ENCODE results near the gene TOX3.

Gene TOX3

DNA sequence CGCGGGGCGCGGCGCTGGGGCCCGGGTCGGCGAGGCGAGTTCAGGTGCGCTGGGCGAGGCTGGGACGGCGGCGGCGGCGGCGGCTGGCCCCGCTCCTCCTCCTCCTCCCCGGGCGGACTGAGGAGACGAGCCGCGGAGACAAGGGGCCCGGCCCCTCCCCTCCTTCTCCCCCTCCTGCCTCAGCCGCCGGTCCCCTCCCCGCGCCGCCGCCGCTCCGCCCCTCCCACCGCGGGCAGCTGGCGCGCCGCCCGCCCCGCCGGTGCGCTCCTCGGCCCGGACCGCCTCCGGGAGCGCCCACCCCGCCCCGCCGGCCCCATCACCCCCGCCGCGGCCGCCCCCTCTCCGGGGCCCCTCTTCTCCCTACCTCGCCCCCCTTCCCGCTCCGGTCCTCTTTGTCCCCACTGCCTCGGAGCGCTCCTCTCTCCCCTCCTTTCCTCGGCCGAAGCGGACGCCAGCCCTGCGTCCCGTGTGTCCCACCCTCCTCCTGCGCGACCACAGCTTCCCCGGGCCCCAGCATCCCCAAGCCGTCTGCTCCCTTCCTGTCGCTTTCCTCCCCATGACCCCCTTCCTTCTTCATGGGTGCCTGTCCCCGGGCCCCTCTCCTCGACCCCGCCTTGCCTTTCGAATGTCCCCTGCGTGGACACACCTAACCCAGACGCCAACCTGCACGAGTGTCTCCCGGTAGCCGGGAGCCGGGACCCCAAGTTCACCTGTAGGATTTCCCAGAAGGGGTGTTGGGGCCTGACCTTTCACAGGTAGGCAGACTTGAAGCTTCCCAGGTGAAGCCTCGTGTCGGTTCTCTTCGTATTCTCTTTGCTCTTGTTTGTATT, at the start of gene TOX3:
Gene TOX3, minus strand, starts transcription at position 140 of the 830 bp plus-strand sequence. CDS start 420 bp downstream, outside the sequence.
- DNase-seq: no peak

DNA sequence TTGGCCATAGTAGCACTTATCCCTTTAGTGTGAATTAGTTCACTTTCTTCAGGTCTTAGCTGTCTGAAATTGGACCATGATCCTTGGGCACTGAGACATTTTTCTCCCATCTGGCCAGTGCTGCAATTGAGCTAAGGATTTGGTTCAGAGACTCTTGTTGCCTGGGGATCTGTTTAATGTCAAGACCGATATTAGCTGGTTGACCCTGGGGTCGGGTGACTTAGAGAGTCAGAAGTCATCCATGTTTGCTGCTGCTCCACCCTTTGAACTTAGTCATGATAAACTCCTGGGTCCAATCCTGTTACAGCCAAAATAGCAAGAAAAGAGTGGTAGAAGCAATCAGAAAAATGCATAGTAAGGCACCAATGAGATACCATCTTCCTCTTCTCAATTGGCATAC, 45.8 kb upstream of the TOX3 start:
- no peak for DNase-seq

DNA sequence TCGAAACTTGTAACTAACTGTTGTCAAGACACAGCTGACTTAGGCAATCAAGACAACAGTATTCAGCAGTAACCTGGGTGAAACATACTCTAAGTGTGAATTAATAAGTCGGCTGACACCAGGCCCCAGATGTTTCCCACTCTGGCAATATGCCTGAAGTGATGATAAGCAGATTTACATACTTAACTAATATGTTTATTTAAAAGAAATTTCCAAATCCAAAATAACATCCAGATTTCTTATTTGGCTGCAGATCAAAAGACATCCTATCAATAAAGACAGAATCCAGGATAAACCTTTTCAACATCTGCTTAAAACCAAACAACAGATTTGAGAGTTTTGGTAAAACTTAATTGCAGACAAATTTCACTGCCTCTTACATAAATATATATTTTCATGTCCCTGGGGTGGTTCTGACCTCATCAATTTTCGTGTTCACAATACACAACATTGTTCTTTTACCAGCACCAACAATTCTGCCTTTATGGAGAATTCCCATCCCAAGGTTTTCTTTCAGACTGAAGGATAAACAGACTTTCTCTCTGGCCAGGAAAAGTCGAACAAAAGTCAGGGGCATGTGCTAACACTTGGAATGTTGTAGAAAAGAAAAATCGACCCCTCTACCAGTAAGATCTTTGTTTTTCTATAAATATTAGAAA, 45.1 kb upstream of the TOX3 start:
- no peak for DNase-seq

DNA sequence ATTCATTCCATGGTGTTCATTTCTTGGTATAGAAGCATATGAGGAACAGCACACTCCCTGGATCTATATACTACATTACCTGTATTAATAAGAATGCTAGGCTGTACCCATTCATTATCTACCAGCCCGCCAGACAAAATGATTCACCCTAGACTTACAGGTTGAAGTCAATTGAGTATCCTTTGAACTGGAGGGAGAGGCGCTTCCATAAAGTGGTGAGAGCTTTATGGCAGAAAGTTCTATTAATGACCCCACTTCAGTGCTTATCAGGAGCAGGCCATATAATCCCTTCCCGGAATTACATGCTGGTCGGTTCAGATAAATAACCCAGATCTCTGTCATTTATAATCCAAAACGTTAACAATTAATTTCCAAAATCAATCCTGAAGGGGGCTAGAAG, 44.5 kb upstream of the TOX3 start:
- DNase-seq: no peak

DNA sequence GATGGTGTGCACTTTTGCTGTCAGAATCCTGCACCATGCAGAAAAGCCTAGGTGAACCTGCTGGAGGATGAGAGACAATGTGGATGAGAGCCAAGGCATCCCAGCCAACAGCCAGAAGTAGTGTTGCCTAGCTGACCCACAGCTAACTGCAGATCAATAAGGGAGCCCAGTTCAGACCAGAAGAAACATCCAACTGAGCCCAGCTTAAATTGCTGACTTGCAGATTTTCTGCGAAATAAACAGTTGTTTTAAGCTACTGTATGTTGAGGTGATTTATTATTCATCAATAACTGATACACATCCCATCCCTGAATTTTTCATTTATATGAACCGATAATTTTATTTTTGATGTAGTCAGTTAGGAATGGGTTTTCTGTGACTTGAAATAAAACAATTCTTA, 39.2 kb upstream of the TOX3 start:
- DNase-seq: no peak

DNA sequence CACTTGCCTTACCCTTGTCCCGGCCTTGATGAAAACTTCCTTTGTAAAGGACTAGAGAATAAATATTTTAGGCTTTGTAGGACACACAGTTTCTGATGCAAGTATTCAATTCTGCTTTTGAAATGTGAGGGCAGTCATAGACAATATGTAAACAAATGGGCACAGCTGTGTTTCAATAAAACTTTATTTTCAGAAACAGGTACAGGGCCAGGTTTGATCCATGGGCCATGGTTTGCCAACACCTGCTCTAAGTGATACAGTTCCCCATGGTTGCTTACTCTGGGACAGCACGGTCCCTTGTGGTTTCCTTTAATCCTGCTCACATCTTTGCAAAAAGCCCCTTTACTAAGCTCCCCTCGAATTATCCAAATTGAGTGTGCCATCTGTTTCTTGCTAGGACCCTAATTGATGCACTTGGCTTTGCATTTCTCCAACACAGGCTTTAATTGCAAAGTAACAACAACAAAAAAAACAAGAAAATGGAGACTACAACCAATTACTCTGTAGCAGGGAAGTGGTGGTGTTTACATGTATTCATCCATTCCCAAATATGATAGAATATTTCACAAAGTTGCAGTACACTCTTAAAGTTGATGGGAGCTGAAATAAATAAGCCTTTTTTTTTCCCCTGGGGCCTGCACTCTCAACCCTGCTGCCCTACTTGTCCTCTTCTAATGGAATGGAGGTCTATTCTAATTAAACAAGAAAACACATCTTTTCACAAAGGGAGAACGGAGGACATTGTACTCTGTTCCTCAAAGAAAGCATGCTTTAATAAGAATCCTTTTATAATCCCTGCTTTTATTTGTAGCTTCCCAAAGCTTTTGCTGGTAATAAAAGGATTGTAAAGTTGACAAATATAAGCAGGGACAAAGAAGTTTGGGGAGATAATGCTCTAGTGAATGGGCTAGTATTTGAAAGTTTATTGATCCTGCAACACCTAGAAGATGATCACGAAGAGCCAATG, 37.7 kb upstream of the TOX3 start:
- no peak for DNase-seq

DNA sequence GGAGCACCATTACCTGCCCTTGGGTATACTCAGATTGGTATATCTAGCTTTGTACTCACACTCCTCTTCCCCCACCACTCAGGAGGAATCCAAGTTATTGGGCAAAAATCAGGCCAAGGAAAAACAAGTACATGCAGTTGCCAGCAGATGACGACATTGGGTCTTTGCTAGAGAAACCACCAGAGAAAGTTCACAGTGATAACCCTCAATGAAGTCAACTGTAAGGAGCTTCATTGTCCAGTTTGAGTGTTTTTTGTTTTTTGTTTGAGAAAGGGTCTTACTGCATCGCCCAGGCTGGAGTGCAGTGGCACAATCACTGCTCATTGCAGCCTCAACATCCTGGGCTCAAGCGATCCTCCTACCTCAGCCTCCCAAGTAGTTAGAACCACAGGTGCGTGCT, 34.6 kb upstream of the TOX3 start:
- DNase-seq: no peak

DNA sequence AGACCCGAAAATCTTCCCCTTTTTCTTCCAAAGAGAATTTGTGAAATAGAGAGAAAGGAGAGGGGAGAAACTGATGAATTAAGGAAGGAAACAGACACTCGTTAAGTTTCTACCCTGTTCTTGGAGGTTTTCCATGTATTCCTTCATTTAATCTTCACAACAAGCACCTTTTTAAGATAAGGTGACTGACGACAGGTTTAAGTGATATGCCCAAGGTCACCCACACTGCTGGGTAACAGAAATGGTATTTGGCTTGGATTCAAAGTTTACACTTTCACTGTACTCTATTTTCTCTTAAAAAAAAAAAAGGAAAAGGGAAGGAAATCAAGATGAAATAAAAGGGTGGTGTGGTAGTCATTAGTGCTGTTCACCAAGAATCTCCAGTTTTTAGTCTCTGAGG, 33.5 kb upstream of the TOX3 start:
- DNase-seq: no peak

DNA sequence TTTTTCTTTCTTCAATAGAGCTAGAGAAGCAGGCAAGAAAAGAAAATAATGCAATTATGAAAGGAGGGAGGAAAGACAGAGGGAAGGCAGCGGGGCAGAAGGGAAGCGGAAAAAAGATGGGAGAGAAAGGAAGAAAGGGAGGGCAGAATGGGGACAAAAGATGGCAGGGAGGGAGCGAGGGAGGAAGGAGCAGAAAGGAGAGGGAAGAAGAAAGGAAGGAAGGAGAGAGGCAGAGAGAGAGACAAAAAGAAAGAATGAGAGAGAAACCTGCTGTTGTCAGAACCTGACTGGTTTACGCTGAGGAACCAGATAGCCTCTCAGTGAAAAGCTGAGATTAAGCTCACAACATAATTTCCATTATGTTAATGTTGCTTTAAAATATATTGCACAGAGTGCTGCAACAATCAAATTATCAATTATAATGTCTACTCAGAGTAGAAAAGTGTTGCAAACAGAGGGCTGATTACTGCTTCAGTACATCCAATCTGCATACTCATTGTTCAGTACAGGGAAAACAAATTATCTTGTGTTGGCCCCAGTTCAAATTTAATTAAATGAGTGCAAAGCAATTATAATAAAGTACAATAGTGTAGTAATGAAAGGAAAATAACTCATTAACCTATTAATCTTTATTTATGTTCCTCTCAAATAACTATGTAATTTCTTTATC, 32.0 kb upstream of the TOX3 start:
- DNase-seq: no peak

DNA sequence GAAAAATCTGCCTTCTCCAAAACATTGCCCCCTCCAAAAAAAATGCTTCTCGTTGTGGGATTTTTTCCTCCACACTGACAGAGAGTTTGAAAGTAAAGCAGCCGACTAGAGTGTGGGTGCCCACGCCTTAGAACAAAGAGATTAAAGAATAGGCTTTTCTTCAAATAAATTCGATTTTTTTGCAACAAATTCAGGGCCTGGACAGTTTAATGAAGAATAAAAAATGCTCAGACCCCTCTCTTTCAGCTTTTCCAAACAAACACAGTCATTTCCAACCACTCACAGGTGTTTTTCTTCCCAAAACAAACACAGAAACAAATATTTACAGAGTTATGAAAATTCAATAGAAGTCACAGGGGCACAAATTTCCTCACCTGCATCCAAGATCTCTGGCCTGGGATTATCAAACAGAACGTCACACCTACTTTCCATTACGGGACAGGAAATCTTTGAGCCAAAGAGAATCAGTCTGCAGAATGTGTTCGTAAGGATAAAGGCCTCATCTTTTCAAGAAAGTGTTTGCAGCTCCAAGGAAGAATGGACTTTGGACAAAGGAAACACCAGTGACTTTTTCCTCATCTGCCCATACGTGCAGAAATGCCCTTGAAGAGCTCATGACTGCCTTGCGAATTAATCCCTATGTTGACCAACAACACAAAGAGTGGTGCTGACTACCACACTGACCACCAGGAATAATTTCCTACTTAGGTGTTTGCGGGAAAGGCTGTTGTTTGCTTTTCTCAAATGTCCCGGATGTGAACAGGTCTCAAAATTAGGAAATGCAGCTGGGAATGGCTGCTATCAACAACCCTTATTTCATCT, 31.3 kb upstream of the TOX3 start:
- DNase-seq: no peak

DNA sequence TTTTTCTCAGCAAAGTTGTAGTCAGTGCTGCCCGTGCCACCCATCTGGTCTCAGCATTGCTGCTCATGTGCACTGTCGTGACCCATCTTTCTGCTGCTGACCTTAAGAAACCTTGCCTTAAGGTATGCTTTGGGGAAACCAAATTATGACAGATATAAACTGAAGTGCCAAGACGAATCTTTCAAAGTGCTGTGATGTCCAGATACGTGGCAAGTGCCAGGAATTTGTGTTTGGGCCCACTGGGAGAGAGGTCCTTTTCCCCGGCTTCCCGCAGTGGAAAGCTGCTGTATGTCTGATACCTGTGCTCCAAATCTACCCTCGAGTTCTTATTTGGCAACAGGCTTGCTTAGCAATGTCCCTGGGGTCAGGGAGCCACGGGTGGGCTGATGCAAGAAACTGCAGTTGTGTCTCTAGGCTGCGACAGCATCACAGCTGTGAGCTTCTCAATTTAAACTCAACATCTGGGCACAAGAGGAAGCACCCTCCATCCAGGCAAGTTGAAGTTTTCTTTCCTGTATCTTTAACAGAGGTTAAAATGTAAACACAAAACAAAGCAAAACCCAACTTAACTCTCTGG, 30.3 kb upstream of the TOX3 start:
- DNase-seq: no peak

DNA sequence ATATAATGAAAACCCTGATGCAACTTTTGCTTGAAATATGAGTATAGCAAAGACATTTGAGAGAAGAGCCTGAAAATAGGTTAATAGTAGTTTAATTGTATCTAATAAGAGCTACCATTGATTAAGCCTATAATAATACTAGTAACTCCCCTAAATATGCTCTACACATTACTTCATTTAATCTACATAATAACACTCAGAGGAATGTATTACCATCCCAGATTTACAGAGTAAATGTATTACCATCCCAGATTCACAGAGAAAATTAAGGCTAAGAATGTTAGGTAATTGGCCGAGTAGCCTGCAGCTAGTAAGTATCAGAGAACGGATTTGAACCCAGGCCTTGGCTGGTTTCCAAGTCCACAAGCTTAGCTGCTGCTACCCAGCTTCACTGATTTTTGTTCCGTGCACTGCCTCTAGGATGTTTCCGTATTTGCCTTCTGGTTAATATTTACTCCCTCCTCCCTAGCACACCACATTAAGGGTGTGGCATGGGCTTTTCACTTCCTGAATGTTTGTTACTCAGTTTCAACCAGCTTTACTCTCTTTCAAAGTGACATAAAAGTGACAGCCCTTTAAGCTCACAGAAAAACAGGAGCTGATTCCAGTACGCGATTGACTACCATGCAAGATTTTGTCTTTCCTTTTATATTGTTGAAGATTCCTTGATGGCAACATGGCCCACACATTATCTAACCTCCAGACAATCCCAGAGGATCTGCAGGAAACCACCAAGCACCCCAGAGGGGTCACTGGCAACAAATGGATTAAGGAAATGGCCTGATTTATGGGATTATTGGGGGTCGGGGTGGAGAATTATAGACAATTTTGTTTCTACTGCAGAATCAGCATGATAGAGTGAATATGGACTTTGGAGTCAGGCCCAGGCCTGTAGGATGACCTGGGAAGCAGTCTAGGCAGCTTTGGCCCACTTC, 26.7 kb upstream of the TOX3 start:
- no peak for DNase-seq

DNA sequence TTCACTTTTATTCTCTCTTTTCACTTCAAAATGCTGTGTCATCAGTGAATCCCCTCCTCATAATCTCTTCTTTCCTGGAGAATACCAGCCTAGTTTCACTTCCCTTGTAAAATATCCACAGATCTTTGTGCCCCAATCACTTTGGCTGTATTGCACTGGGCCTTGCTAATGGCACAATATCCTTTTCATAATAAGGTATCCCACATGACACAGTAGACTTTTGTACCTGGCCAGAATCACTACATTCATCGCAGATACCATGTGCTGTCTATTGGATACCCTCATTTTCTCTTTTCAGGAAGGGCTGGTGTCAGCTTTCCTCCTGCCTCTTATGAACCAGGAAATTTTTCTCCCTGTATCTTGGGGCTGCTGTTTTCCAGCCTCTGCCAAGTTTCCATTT, 25.7 kb upstream of the TOX3 start:
- no peak for DNase-seq

DNA sequence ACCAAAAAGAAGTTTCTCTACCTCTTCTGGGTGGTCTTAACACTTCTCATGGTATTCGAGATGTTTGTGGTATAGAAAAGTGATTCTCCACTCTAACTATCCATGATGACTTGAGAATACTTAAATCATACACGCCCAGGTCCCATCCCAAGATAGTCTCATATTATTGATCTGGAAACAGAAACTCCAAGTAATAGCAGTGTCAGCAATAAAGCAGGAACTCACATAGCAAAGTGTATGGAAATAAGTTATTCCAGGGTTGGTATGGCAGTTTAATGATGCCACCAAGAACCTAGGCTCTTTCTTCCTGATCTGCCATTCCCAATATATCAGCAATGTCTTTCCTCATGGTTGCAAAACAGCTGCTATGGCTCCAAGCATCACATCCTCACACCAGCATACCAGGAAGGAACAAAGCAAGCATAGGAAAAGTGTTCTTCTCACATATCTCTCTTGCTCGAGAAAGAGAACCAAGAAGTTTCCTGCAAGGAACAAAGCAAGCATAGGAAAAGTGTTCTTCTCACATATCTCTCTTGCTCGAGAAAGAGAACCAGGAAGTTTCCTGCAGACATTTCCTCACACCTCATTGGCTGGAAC, 23.6 kb upstream of the TOX3 start:
- DNase-seq: no peak

DNA sequence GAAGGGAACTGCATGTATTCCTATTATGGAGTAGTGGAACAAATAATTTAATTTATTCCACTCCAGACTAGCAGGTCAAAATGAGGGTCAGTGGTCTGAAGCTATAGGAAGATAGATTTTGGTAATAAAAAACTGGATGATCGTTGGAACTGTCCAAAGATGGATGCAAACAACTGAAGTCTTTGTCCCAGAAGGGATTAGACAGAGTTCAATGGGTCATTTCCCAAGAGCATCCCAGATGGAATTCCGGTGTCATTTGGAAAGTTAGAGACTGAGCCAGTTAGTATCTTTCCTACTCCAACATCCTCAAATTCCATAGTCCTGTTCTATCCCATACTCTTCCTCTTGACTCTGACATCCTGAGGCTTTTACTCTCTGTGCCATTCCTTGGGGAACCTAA, 22.8 kb upstream of the TOX3 start:
- DNase-seq: no peak

DNA sequence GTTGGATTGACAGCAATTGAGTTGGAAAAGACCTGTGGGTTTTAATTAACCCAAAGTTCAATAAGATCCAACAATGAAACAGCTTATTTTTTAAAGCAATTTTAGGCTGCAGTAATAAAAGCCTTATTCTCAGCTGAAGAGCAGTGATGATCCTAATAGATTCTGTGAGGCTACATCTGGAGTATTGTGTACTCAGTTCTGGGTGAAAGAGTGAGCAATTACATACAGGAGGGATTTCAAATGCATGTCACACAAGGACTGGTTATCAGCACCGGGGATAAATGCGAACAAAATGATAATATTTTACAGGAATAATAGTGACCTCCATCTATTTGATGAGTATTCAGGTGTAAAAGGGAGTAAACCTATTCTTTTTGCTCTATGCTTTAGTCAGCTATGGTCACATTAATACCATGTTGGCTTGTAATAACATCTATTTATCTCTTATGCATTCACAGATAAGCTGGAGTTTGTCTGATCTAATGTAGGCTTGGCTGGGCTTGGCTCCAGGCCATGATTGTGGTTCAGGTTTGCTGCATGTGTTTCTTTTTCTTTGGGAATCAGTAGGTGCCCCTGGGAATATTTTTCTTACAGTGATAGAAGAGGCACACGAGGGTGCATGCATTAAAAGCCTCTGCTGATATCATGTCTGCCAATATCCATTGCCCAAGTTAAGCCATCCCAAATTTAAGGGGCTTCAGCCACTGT, 22.2 kb upstream of the TOX3 start:
- DNase-seq: no peak

DNA sequence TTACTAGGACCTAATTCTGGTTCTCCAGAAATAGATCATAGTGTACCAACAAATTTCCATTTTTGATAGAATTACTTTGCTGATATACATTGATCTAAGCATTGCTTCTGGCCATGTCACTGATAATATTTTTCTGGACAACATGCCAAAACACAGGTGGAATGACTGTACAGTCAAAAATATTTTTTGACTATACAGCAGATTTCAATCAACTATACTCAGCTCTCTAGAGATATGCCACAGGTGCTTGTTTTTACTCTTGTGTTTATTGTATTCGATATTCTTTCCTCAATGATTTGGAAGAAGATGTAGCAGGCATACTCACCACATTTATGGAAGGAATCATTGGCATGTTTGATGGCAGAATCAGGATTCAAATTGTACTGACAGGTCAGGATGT, 21.6 kb upstream of the TOX3 start:
- no peak for DNase-seq

DNA sequence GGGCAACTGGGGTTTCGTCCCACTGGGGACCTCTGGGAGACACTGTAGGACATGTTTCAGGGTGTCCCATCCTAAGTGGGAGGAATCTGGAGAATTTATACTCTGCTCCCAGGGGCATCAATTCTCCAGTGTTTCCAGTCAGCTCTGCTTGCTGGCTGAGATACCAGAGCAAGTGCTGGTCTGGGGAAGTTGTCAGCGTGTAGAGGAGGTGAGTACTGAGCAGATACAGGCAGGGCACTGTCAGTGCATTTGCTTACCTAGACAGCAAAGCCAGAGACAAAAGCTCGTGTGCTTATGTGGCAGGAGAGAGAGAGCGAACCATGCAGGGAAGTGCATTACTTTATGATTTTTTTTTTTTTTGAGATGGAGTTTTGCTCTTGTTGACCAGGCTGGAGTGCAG, 20.2 kb upstream of the TOX3 start:
- DNase-seq: no peak
